Endodermal cell (in vitro differentiated cells): ENCODE data around the gene HAUS3. TPM values are rescaled to one million over a fixed set of nuclear protein-coding genes. Genes with fewer than 3 reads are reported as not detected.
A peak's percentile ranks its signal among the peaks of the same experiment; 100 is the strongest.

ENCODE experiments used
- DNase-seq: peaks from one replicate; pipeline ENCODE4 v3.0.0-alpha.2; 2017
- H3K27ac ChIP-seq: 2 replicates; pipeline ENCODE4 v1.5.1; 2013; ENCODE audit warnings: mild to moderate bottlenecking, low read depth, low read length, moderate library complexity
- H3K27me3 ChIP-seq: 2 replicates; pipeline ENCODE4 v1.6.1; 2013; ENCODE audit warnings: mild to moderate bottlenecking, low read length, moderate library complexity; ENCODE audit not compliant: insufficient read depth, control insufficient read depth, poor library complexity, severe bottlenecking
- H3K36me3 ChIP-seq: 2 replicates; pipeline ENCODE4 v1.7.0; 2013; ENCODE audit warnings: mild to moderate bottlenecking, low read length, moderate library complexity; ENCODE audit not compliant: control insufficient read depth, insufficient read depth
- H3K4me1 ChIP-seq: one replicate; pipeline ENCODE4 v1.7.0; 2013; ENCODE audit warnings: low read length; ENCODE audit not compliant: control insufficient read depth, insufficient read depth
- H3K4me3 ChIP-seq: 2 replicates; pipeline ENCODE4 v1.5.1; 2013; ENCODE audit warnings: mild to moderate bottlenecking, low read length, moderate library complexity
- H3K9ac ChIP-seq: 2 replicates; pipeline ENCODE4 v1.6.1; 2013; ENCODE audit warnings: mild to moderate bottlenecking, low read length, moderate library complexity; ENCODE audit not compliant: poor library complexity, severe bottlenecking; ENCODE audit errors: extremely low read depth
- H3K9me3 ChIP-seq: 2 replicates; pipeline ENCODE4 v1.6.1; 2013; ENCODE audit warnings: mild to moderate bottlenecking, low read length, moderate library complexity; ENCODE audit not compliant: control insufficient read depth
- H3K27ac Mint-ChIP-seq: 2 replicates; pipeline ENCODE4 v1.8.0; 2020; ENCODE audit warnings: mixed read lengths
- H3K27me3 Mint-ChIP-seq: 2 replicates; pipeline ENCODE4 v1.8.0; 2021; ENCODE audit warnings: mild to moderate bottlenecking, mixed read lengths; ENCODE audit not compliant: insufficient read depth
- H3K36me3 Mint-ChIP-seq: 2 replicates; pipeline ENCODE4 v1.8.0; 2020; ENCODE audit warnings: low read depth, mixed read lengths
- H3K4me1 Mint-ChIP-seq: 2 replicates; pipeline ENCODE4 v1.8.0; 2020; ENCODE audit warnings: mixed read lengths
- H3K4me3 Mint-ChIP-seq: 2 replicates; pipeline ENCODE4 v1.8.0; 2020; ENCODE audit warnings: mild to moderate bottlenecking, moderate library complexity, mixed read lengths
- H3K9me3 Mint-ChIP-seq: 2 replicates; pipeline ENCODE4 v1.8.0; 2020; ENCODE audit warnings: mild to moderate bottlenecking, mixed read lengths
- WGBS, 2 experiments: methylation state at CpG; one replicate each; pipeline versions ENCODE4 v1.1.5 to v1.1.7; 2013; ENCODE audit warnings: missing lambda C conversion rate in 2 of 2, mixed read lengths in 1 of 2; ENCODE audit not compliant: insufficient coverage in 1 of 2, insufficient read length in 1 of 2; 5-methylcytosine and 5-hydroxymethylcytosine counted together
- total RNA-seq, 2 donors: library from RNA; stranded (reverse); fragmentation: NEBNext Ultra II Directional in 1 of 2; extraction: Animal tissue kit (Norgen Biotek cat#: 25700) in 1 of 2; gene quantifications; 2 replicates in 1 of 2; 3 replicates in 1 of 2; pipeline ENCODE4 v1.2.1, GENCODE V29; 2021
- TF ChIP-seq, protein P1 (sequence below): fragments of 200-600 bp; sonication (generic); conservative IDR thresholded peaks from 2 replicates; pipeline ENCODE4 v1.5.0; 2021; ENCODE audit warnings: antibody characterized with exemption, mild to moderate bottlenecking

Gene HAUS3
- total RNA-seq, 2 donors from 2014 or later, result 17.0 to 22.6 TPM

DNA sequence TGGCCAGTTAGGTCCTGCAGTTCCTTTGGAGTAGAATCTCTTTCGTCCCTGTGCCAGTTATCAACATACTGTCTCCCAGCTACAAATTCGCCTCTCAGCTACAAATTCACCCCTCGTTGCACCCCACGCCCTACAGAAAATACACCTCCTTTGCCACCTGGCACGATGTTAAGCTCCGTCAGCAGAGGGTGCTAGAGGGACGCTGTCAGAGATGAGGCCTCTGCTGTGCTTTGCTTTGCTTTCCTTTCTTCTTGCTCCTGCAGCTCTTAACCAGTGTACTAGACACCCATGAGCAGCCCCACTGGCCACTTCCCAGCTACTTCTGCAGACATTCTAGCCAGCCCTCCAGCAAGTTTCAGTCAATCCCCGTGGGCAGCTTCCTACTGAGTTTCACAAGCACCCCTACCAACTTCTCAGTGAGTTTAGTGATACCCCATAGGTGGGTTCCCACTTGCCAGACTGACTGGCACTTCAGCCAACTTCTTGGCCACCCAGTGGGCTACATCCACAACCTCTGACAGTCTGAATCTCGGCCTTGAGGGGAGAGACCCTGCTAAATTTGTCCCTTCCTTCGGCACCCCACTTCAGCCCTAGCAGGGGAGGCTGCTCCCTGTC lies 21.8 kb downstream of the HAUS3 start:
- peaks cover 3% of the 10 kb centered on the region for H3K27me3 Mint-ChIP-seq
- Histone ChIP-seq H3K27me3 (no peaks in the 10 kb centered on the region), H3K36me3 (peaks cover 12% of the 10 kb centered on the region), H3K9ac (no peak overlapping the region), H3K4me3 (no peak overlapping the region), H3K9me3 (no peaks in the 10 kb centered on the region), H3K4me1 (peaks cover 8% of the 10 kb centered on the region), H3K27ac (no peak overlapping the region)
- 21 to 22% methylated on average over 10 of the region's 10 CpGs for WGBS, 2 experiments
- no peaks in the 10 kb centered on the region for H3K9me3 Mint-ChIP-seq
- no peaks in the 10 kb centered on the region for H3K36me3 Mint-ChIP-seq
- TF ChIP-seq, protein P1, sequence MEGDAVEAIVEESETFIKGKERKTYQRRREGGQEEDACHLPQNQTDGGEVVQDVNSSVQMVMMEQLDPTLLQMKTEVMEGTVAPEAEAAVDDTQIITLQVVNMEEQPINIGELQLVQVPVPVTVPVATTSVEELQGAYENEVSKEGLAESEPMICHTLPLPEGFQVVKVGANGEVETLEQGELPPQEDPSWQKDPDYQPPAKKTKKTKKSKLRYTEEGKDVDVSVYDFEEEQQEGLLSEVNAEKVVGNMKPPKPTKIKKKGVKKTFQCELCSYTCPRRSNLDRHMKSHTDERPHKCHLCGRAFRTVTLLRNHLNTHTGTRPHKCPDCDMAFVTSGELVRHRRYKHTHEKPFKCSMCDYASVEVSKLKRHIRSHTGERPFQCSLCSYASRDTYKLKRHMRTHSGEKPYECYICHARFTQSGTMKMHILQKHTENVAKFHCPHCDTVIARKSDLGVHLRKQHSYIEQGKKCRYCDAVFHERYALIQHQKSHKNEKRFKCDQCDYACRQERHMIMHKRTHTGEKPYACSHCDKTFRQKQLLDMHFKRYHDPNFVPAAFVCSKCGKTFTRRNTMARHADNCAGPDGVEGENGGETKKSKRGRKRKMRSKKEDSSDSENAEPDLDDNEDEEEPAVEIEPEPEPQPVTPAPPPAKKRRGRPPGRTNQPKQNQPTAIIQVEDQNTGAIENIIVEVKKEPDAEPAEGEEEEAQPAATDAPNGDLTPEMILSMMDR, result peak; percentile 91
- peaks cover 43% of the 10 kb centered on the region for H3K4me1 Mint-ChIP-seq
- peak overlapping the region; percentile 83 for H3K27ac Mint-ChIP-seq
- no peak overlapping the region for H3K4me3 Mint-ChIP-seq
- peak; percentile 94 for DNase-seq

DNA sequence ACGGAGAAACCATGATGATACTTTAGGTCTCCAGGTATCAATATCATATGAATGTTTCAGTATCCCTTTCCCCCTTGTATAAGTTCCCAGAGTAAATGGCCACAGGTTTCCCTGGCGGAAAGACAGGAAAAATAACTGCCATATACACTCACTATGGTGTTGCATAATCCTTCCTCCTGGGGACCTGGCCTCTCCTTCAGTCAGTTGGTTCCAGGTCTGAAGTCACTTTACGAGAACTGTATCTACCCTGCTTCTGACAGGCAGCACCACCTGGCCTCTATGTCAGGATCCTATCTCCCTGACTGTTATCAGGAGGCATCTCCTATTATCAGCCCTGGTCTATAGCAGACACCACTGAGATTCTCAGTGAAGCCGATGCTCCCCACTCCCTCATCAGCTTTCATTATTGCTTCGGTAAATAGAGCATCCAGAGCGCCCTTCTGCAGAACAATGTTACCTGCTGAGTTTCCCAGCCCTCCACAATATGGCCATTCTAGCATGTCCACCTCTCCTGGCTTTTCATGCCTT lies 22.6 kb downstream of the HAUS3 start:
- peaks cover 3% of the 10 kb centered on the region for H3K27me3 Mint-ChIP-seq
- H3K4me3 Mint-ChIP-seq, result no peak overlapping the region
- no peaks in the 10 kb centered on the region for H3K36me3 Mint-ChIP-seq
- H3K9me3 Mint-ChIP-seq, result no peaks in the 10 kb centered on the region
- Histone ChIP-seq H3K9ac (no peak overlapping the region), H3K4me1 (peaks cover 8% of the 10 kb centered on the region), H3K27me3 (no peaks in the 10 kb centered on the region), H3K4me3 (no peak overlapping the region), H3K36me3 (peaks cover 12% of the 10 kb centered on the region), H3K27ac (no peak overlapping the region), H3K9me3 (no peaks in the 10 kb centered on the region)
- DNase-seq, result no peak
- H3K27ac Mint-ChIP-seq, result no peak overlapping the region
- H3K4me1 Mint-ChIP-seq, result peaks cover 43% of the 10 kb centered on the region
- TF ChIP-seq, protein P1, result no peak
- WGBS, 2 experiments, result 89 to 92% methylated on average over 6 of the region's 6 CpGs

DNA sequence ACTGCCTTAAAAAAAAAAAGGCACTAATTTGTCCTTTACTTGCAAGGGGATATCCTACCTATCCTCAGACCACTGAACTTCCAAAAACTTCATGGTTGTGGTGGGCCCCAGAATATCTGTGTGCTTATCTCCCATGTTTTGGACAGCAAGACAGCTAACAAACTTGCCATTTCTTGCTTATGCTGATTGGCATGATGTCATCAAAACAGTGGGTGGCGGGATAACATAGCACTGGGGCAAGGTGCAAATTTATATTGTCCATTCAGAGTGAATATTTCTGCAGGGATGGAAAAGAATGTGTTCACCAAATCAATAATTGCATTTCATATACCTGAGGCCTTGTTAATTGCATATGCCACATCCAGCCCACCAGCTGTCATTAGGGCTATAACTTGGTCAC lies 23.5 kb downstream of the HAUS3 start:
- H3K27ac ChIP-seq, result no peak overlapping the region
- 96 to 100% methylated on average over 1 of the region's 1 CpG for WGBS, 2 experiments
- H3K4me1 ChIP-seq, result peaks cover 8% of the 10 kb centered on the region
- peaks cover 10% of the 10 kb centered on the region for H3K36me3 ChIP-seq
- Mint-ChIP-seq H3K9me3 (no peaks in the 10 kb centered on the region), H3K27me3 (peaks cover 3% of the 10 kb centered on the region), H3K36me3 (no peaks in the 10 kb centered on the region), H3K4me1 (peaks cover 43% of the 10 kb centered on the region), H3K27ac (no peak overlapping the region), H3K4me3 (no peak overlapping the region)
- H3K9me3 ChIP-seq, result no peaks in the 10 kb centered on the region
- H3K9ac ChIP-seq, result no peak overlapping the region
- no peak overlapping the region for H3K4me3 ChIP-seq
- TF ChIP-seq, protein P1, result no peak
- no peak for DNase-seq
- no peaks in the 10 kb centered on the region for H3K27me3 ChIP-seq
